ENCODE measurements around the gene CES4A. TPM values are rescaled to one million over a fixed set of nuclear protein-coding genes. Genes with fewer than 3 reads are reported as not detected.

Gene CES4A
- total and polyA plus RNA-seq, 5 experiments from 2014 or later: 0.83 to 13.7 (median 2.4) TPM

DNA sequence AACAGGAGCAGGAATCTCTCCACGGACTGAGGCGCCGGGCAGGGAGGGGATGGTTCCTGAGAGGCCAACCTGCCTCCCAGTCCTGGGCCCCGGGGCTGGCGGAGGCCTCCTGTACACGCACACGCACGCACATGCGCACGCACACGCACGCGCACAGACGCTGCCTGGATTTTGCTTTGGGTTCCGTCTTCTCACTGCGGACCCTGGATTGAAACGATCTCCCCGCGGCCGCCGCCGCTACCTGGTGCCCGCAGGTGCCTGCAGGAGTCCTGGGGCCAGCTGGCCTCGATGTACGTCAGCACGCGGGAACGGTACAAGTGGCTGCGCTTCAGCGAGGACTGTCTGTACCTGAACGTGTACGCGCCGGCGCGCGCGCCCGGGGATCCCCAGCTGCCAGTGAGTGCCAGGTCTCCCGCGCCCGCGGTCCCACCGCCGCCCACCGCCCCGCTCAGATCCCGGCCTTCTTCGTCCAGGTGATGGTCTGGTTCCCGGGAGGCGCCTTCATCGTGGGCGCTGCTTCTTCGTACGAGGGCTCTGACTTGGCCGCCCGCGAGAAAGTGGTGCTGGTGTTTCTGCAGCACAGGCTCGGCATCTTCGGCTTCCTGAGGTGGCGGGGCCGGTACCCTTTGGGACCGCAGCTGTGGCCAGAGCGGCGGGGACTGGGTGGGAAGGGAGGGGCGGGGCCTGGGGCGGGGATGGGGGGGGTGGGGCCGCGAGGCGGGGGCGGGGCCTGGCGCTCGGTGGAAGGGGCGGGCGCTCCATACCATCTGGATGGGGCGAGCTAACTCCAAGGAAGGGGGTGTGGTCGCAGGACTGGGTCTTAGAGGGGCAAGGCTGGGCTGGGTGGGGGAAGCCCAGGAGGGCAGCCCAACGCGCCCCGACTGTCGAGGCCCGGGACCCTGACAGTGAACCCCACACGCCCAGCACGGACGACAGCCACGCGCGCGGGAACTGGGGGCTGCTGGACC, 12.3 kb downstream of the CES4A start:
- Mint-ChIP-seq H3K27ac (peak overlapping the region; percentile 3 to 92 (median 76)), H3K4me1 (peaks cover 9 to 24% (median 19%) of the 10 kb centered on the region in 4 donors), H3K9me3 (no peaks in the 10 kb centered on the region), H3K27me3 (peaks cover 0 to 3% (median 0%) of the 10 kb centered on the region in 5 donors), H3K4me3 (peak overlapping the region; percentile 64 to 92 (median 86)), H3K36me3 (no peaks in the 10 kb centered on the region)
- ATAC-seq (peak; percentile 78 to 80), DNase-seq (peak; percentile 28 to 77 (median 53))
- POLR2A ChIA-PET: interaction anchor here (1.2 to 1.3 kb wide), 2 partner anchors 28 to 154 kb away, joined by 3 to 4 read pairs; partner anchors contain the start of gene CBFB

DNA sequence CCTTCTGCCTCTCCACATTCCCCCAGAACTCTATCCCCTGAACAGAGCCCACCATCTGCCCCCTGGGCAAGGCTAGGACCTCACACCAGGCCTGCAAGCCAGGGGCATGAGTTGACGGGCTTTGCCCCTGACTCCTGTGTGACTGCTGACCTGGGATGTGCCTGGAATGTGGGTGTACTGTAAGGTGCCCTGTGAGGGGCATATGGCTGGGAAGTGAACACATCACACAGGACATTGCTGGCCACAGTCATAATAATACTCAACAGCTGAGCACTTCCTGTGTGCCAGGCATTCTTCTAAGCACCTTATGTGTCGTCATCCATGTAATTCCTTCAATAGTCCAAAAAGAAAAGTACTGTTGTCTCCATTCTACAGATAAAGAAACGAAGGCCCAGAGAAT, 13.3 kb downstream of the CES4A start:
- peaks cover 0 to 3% (median 0%) of the 10 kb centered on the region in 5 donors for H3K27me3 Mint-ChIP-seq
- no peaks in the 10 kb centered on the region for H3K36me3 Mint-ChIP-seq
- POLR2A ChIA-PET: no interaction called here
- H3K27ac Mint-ChIP-seq: peak overlapping the region in 2 of 10 donors; percentile 4 to 46
- H3K9me3 Mint-ChIP-seq: no peaks in the 10 kb centered on the region
- peak overlapping the region; percentile 47 to 68 (median 52) for H3K4me3 Mint-ChIP-seq
- peaks cover 9 to 24% (median 19%) of the 10 kb centered on the region in 4 donors for H3K4me1 Mint-ChIP-seq
- DNase-seq: no peak
- ATAC-seq: no peak

DNA sequence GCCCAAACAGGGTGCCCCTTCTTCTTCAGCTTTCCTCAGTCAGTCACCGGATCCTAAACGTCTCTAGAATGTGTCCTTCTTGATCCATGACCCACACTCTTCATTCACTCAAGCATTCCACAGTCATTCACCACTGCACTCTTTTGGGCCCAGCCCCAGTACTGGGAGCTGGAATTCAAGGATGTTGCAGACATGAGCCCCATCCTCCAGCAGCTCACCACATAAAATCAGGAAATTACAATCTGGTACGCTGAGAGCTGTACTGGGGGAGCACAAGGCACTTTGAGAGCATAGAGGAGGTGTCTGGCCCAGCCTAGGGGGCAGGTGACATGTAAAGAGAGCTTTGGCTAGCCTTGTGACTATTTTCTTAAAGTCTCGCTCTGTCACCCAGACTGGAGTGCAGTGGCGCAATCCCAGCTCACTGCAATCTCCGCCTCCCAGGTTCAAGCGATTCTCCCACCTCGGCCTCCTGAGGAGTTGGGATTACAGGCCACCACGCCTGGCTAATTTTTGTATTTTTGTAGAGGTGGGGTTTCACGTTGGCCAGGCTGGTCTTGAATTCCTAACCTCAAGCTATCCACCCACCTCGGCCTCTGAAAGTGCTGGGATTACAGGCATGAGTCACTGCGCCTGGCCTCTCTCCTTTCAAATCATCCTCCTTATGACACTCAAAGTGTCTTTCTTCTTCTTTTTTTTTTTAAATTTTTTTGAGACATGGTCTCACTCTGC, 18.7 kb downstream of the CES4A start:
- no peak for DNase-seq
- no peak overlapping the region for H3K4me3 Mint-ChIP-seq
- no peaks in the 10 kb centered on the region for H3K9me3 Mint-ChIP-seq
- no peak overlapping the region for H3K27ac Mint-ChIP-seq
- H3K36me3 Mint-ChIP-seq: no peaks in the 10 kb centered on the region
- peaks cover 0 to 9% (median 3%) of the 10 kb centered on the region in 4 donors for H3K4me1 Mint-ChIP-seq
- ATAC-seq: no peak
- H3K27me3 Mint-ChIP-seq: peaks cover 0 to 2% (median 0%) of the 10 kb centered on the region in 5 donors
- POLR2A ChIA-PET: no interaction called here

DNA sequence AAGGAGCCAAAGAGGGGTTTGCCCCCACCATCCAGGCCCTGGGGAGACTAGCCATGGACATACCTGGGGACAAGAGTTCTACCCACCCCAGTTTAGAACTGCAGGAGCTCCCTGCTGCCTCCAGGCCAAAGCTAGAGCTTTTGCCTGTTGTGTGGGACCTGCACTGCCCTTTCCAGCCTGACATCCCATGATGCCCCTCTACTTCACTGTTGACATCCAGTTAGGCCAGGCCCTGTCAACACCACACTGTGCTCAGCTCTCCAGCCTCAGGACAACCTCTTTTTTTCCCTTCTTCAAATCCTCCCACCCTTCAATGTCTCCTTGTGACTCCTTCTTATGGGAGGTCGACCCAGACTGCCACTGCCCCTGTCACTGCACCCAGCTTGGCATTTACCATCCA, 20.8 kb downstream of the CES4A start:
- no peak for ATAC-seq
- no peak for DNase-seq
- POLR2A ChIA-PET: interaction anchor here (0.7 kb wide), 1 partner anchor 17 kb away, joined by 3 read pairs; no protein-coding TSS in a partner anchor
- no peak overlapping the region for H3K27ac Mint-ChIP-seq
- H3K4me1 Mint-ChIP-seq: peaks cover 0 to 5% (median 2%) of the 10 kb centered on the region in 4 donors
- no peak overlapping the region for H3K4me3 Mint-ChIP-seq
- no peaks in the 10 kb centered on the region for H3K36me3 Mint-ChIP-seq
- H3K9me3 Mint-ChIP-seq: no peaks in the 10 kb centered on the region
- H3K27me3 Mint-ChIP-seq: no peaks in the 10 kb centered on the region

DNA sequence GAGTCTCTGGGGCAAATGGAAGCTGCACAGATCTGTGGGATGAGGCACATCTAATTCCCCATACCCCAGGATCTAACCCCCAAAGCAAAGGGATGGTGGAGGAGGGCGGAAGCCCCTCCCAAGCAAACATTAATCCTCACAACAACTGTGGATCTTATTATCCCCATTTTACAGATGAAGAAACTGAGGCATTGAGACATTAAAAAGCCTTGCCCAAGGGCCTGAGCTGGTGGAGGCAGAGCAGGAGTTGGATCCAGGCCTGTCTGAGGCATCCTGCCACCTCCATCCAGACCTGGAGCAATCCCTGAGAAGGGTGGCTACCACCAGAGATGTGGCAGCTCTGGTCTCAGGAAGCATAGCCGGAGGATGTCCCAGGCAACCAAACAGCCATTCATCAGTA, 22.9 kb downstream of the CES4A start:
- POLR2A ChIA-PET: interaction anchor here (1.0 kb wide), 1 partner anchor 17 kb away, joined by 3 read pairs; no protein-coding TSS in a partner anchor
- H3K4me1 Mint-ChIP-seq: peaks cover 0 to 8% (median 5%) of the 10 kb centered on the region in 4 donors
- H3K27ac Mint-ChIP-seq: peak overlapping the region in 1 of 10 donors; percentile 40
- H3K27me3 Mint-ChIP-seq: peaks cover 0 to 2% (median 0%) of the 10 kb centered on the region in 5 donors
- H3K9me3 Mint-ChIP-seq: no peaks in the 10 kb centered on the region
- H3K36me3 Mint-ChIP-seq: no peaks in the 10 kb centered on the region
- no peak overlapping the region for H3K4me3 Mint-ChIP-seq
- DNase-seq (no peak), ATAC-seq (no peak)

DNA sequence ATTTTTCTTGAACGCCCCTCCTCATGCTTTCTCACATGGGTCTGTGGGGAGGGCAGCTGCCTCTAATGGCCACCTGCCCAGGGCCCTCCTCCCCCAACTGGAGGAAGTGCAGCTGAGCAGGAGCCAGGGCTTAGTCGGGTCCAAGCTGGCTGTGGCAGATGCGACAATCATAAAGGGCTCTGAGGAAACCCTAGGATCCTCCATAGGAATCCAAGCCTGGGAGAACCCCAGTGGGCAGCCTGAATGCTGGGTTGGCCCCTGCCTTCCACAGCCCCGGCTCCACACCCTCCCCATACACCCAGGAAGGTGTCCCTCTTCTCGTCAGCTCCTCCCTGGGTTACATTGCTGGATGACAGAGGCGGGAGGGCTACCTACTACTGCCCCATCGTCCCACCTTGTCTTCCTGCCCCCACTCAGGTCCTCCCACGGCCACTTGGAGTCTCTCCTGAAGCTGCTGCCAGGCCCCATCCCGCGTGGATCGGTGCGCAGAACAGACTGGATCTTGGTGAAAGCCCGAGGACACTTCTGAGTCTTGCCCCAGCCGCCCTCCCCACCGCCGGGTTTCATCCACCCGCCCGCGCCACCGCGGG, 24.9 kb downstream of the CES4A start:
- Mint-ChIP-seq H3K4me3 (peak overlapping the region; percentile 36 to 80 (median 56)), H3K27me3 (peaks cover 0 to 2% (median 0%) of the 10 kb centered on the region in 5 donors), H3K36me3 (no peaks in the 10 kb centered on the region), H3K27ac (peak overlapping the region in 2 of 10 donors; percentile 15 to 25), H3K4me1 (peaks cover 0 to 11% (median 5%) of the 10 kb centered on the region in 4 donors), H3K9me3 (no peaks in the 10 kb centered on the region)
- DNase-seq (no peak), ATAC-seq (no peak)
- POLR2A ChIA-PET: interaction anchor here (1.0 to 2.8 kb wide), 5 partner anchors 9 to 144 kb away, joined by 3 to 25 read pairs (median 4); partner anchors contain the start of gene CBFB

DNA sequence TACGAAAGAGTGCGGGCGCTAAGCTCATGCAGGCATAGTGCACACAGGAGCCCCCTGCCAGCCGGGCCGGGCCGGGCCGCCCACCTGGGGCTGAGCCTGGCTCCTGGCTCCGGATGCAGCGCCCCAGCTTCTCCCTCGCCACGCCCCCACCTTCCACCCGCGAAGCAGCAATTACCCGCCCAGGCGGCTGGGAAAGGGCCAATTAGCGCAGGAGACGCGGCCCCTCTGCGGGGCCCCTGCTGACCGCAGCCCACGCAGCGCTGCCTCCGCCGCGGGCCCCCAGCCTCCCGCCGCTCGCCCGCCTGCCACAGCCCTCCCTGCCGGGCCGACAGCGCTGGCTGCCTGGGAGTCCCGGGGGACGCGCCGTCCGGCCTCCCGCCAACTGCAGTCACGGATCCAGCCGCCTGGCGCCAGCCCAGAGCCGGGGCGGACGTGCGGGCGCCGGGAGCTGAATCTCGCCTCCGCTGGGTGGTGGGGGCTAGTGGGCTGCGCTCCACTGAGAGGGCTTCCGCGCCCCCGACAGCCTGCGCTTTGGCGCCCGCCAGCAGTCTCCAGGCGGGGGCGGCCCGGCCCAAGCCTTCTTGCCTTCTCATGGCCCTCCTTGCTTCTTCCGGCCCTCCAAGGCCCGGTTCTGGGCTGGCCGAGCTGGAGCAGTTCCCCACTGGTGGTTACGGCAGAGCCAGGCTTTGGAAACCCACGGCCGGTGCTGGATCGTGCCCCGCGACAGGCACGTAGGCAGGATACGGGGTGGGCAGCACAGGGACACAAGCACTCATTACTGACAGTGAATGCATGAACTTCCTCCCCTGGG, 25.6 kb downstream of the CES4A start:
- H3K9me3 Mint-ChIP-seq: no peaks in the 10 kb centered on the region
- DNase-seq: peak; percentile 35 to 82 (median 64)
- POLR2A ChIA-PET: interaction anchor here (0.6 to 2.8 kb wide), 6 partner anchors 8 to 523 kb away, joined by 3 to 25 read pairs (median 4); partner anchors contain the start of gene CBFB
- H3K27ac Mint-ChIP-seq: peak overlapping the region in 4 of 10 donors; percentile 48 to 86 (median 72)
- H3K4me3 Mint-ChIP-seq: peak overlapping the region; percentile 76 to 91 (median 84)
- peaks cover 0 to 2% (median 0%) of the 10 kb centered on the region in 5 donors for H3K27me3 Mint-ChIP-seq
- ATAC-seq: peak; percentile 68 to 70
- peaks cover 0 to 11% (median 5%) of the 10 kb centered on the region in 4 donors for H3K4me1 Mint-ChIP-seq
- H3K36me3 Mint-ChIP-seq: no peaks in the 10 kb centered on the region

DNA sequence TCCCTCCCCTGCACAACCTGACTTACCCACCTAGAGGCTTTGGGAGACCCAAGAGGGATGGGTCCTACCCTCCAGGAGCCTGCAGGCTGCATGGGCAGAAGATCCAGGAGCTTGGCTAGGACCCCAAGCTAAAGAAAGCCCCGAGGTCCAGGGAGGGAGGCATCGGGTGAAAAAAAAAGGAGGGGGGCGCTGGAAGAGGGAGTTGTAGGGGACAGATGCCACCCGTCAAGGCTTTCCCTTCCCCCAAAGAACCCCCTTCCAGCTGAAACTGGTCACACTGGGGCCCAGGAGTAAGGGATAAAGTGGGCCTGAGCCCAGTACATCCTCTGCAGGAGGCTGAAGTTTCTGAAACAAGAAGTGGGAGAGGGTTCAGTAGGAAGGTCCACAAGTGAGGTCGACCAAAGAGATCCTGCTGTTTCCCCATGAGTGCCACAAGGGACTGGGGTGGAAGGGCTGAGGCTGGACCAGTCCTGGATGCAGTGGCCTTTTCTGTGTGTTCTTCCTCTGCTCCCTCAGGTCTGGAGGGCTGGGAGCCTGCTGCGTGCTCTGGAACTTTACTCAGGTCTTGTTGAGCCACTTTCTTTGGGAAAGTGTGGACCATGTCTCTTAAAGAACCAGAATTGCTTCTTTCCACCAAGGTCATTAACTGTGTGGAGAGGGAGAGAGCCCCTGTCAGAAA, 26.4 kb downstream of the CES4A start:
- no peaks in the 10 kb centered on the region for H3K9me3 Mint-ChIP-seq
- DNase-seq (no peak), ATAC-seq (no peak)
- POLR2A ChIA-PET: interaction anchor here (0.6 to 2.8 kb wide), 6 partner anchors 14 to 778 kb away, joined by 3 to 25 read pairs (median 3); partner anchors contain the start of gene CBFB
- peak overlapping the region in 3 of 10 donors; percentile 22 to 86 (median 76) for H3K27ac Mint-ChIP-seq
- H3K4me1 Mint-ChIP-seq: peaks cover 0 to 11% (median 5%) of the 10 kb centered on the region in 4 donors
- H3K36me3 Mint-ChIP-seq: no peaks in the 10 kb centered on the region
- H3K4me3 Mint-ChIP-seq: peak overlapping the region in 8 of 10 donors; percentile 76 to 91 (median 86)
- peaks cover 0 to 2% (median 0%) of the 10 kb centered on the region in 5 donors for H3K27me3 Mint-ChIP-seq

GRCh38 chr16:67015313-67015731, 26.9 kb downstream of the CES4A start:
- POLR2A ChIA-PET: interaction anchor here (1.0 kb wide), 1 partner anchor 144 kb away, joined by 3 read pairs; no protein-coding TSS in a partner anchor
- H3K4me3 Mint-ChIP-seq: peak overlapping the region in 1 of 10 donors; percentile 56
- peaks cover 0 to 2% (median 0%) of the 10 kb centered on the region in 5 donors for H3K27me3 Mint-ChIP-seq
- peak overlapping the region in 2 of 10 donors; percentile 6 to 59 for H3K27ac Mint-ChIP-seq
- DNase-seq (no peak), ATAC-seq (no peak)
- H3K36me3 Mint-ChIP-seq: no peaks in the 10 kb centered on the region
- no peaks in the 10 kb centered on the region for H3K9me3 Mint-ChIP-seq
- H3K4me1 Mint-ChIP-seq: peaks cover 0 to 11% (median 5%) of the 10 kb centered on the region in 4 donors

DNA sequence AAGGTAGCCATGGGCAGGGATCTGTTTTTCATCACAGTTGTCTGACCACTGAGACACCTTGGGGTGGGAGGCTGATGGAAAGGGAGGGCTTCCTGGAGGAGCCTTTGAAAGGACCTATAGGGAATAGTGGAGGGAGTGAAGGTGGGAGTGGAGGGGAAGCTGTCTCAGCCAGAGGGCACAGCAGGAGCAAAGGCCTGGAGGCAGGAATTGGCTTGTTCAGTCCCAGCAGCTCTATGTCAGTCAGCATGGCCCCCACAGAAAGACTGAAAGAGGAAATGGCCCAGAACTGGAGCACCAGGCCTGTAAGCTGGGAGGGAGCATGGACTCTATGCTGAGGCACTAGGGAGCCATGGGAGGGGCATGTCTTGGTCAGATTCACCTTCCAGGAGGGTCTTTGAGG, 27.8 kb downstream of the CES4A start:
- ATAC-seq (no peak), DNase-seq (no peak)
- Mint-ChIP-seq H3K27ac (peak overlapping the region in 1 of 10 donors; percentile 41), H3K27me3 (peaks cover 0 to 2% (median 0%) of the 10 kb centered on the region in 5 donors), H3K4me1 (peaks cover 0 to 11% (median 5%) of the 10 kb centered on the region in 4 donors), H3K9me3 (no peaks in the 10 kb centered on the region), H3K36me3 (no peaks in the 10 kb centered on the region), H3K4me3 (no peak overlapping the region)
- POLR2A ChIA-PET: no interaction called here
